Neutrophil (primary cell): ENCODE results near the gene BCAS3.

Experiments used
- H3K27ac ChIP-seq: fragments of 200-600 bp; sonication (generic); 2 replicates; pipeline ENCODE4 v1.5.1; 2016; ENCODE audit warnings: mild to moderate bottlenecking, moderate library complexity
- H3K27me3 ChIP-seq: fragments of 200-600 bp; sonication (generic); 2 replicates; pipeline ENCODE4 v1.6.0; 2016; ENCODE audit warnings: mild to moderate bottlenecking
- H3K36me3 ChIP-seq: fragments of 200-600 bp; sonication (generic); 2 replicates; pipeline ENCODE4 v1.5.1; 2017
- H3K4me1 ChIP-seq, 2 experiments: fragments of 200-600 bp in 1 of 2; sonication (generic) in 1 of 2; 1 replicate in 1 of 2; 2 replicates in 1 of 2; pipeline versions ENCODE4 v1.5.1 to v1.6.1; 2013 to 2016; ENCODE audit warnings: low read depth in 1 of 2, low read length in 1 of 2, mild to moderate bottlenecking in 1 of 2, moderate library complexity in 1 of 2; ENCODE audit not compliant: control insufficient read depth in 1 of 2, insufficient read depth in 1 of 2
- H3K4me3 ChIP-seq, 2 experiments: fragments of 200-600 bp in 1 of 2; sonication (generic) in 1 of 2; 1 replicate in 1 of 2; 2 replicates in 1 of 2; pipeline ENCODE4 v1.5.1; 2013 to 2016; ENCODE audit warnings: low read depth in 1 of 2, low read length in 1 of 2, mild to moderate bottlenecking in 1 of 2, moderate library complexity in 1 of 2
- H3K9me3 ChIP-seq: fragments of 200-600 bp; sonication (generic); 2 replicates; pipeline ENCODE4 v1.5.1; 2016
- TF ChIP-seq, protein P1 (sequence below): fragments of 200-600 bp; sonication (generic); IDR thresholded peaks from 2 replicates; pipeline ENCODE4 v1.5.1; 2016; ENCODE audit warnings: antibody characterized with exemption

BCAS3 gene

DNA sequence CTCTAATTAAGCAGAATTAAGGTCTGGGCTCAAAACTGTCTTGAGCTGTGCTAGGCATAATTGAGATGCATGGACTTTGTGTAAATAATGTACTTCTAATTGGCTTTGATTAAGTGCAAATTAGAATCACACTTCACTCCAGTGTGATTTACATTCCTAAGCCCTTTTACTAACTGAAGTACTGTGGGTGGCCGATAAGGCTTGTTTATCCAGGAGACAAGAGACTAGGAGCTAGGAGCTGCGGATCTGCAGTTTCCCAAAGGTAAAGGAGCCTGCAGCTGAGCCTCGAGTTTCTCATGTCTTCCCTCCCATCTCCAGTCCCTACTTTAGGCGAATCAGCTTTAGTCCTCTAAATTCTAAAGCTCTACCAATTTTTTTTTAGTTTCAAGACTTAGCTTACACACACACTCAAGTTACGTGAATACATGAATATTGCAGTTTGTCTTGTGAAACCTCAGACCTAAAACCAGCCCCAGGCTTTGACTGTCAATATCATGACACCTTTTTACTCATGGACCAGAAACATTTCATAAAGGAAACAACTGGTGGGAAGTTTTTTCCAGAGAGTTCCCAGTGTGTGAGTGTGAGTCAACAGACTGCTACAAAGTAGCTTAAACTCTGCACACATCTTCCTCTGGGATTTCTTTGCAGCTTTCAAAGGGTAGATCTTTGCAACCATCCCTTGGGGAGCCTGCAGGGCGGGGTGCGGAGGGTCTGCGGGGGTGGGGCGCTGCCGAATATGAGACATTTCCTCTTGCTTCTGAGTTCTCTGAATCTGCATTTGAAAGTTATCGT lies 608.1 kb downstream of the BCAS3 start:
- TF ChIP-seq, protein P1, sequence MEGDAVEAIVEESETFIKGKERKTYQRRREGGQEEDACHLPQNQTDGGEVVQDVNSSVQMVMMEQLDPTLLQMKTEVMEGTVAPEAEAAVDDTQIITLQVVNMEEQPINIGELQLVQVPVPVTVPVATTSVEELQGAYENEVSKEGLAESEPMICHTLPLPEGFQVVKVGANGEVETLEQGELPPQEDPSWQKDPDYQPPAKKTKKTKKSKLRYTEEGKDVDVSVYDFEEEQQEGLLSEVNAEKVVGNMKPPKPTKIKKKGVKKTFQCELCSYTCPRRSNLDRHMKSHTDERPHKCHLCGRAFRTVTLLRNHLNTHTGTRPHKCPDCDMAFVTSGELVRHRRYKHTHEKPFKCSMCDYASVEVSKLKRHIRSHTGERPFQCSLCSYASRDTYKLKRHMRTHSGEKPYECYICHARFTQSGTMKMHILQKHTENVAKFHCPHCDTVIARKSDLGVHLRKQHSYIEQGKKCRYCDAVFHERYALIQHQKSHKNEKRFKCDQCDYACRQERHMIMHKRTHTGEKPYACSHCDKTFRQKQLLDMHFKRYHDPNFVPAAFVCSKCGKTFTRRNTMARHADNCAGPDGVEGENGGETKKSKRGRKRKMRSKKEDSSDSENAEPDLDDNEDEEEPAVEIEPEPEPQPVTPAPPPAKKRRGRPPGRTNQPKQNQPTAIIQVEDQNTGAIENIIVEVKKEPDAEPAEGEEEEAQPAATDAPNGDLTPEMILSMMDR, result no peak
- Histone ChIP-seq H3K36me3 (no peaks in the 10 kb centered on the region), H3K4me3 (no peak overlapping the region), H3K27me3 (no peaks in the 10 kb centered on the region), H3K9me3 (no peaks in the 10 kb centered on the region), H3K27ac (no peak overlapping the region), H3K4me1 (no peaks in the 10 kb centered on the region)

DNA sequence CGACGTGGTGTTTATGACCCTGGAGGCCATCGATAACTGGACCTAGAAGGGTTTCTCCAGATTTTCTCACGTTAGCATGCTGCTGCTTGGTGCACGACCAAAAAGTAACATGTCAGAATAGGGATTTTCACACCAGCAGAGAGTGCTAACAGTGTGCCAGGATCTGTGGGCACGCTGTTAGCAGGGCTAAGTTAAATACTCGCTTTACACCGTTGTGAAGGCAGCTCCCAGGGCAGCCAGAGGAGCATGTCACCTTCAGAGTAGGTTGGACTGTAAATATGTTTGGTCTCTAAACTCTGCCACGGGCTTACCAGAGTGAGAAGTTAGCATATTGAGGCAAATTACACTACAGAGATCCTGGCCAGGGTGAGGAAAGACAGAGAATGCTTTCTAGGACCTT lies 608.8 kb downstream of the BCAS3 start:
- Histone ChIP-seq H3K9me3 (no peaks in the 10 kb centered on the region), H3K36me3 (no peaks in the 10 kb centered on the region), H3K4me1 (no peaks in the 10 kb centered on the region), H3K4me3 (no peak overlapping the region), H3K27me3 (no peaks in the 10 kb centered on the region), H3K27ac (no peak overlapping the region)
- TF ChIP-seq, protein P1, result no peak

DNA sequence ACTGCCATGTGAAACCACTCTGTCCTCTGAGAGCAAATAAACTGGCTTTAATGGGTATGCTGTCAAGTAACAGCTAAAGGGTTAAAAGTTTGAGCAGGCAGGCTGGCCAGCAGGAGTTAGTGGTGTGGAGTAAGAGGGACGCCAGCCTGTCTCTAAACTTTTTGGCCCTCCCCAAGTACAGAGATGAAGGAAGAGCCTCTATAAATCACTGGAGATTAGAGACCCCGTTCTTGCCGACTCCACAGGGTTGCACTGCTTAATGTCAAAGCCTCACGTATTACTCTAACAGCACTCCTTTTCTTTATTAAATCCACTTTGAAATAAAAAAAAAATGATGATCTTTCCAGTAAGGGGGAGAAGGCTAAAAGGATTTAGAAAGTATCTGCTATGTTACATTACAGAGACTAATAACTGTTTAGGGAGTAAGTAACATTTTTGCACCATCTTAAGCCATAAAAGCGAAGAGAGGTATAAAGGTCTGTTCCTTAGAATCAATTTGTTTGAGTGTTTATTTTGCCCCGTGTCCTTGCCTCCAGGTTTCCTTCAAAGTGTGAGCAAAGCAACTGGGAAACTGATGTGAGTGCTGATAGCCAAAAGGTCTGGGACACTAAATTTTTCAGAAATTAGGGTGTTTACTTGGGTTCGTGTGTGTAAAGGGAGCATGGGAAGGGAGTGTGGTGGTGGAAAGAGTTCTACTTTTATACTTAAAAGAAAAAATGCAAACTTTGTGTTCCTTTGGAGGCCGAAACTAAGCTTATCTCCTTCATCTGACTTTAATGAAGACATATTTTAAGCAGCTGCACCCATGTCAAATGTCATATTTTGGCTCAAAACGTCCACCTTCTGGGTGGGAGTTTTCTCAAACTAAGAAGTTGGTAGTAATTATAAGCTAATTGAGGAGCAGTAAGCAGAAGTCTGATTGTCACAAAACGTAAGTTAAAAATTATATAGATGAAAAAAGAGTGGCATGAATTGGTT lies 612.0 kb downstream of the BCAS3 start:
- no peaks in the 10 kb centered on the region for H3K9me3 ChIP-seq
- H3K4me1 ChIP-seq, result no peaks in the 10 kb centered on the region
- TF ChIP-seq, protein P1, result no peak
- no peaks in the 10 kb centered on the region for H3K36me3 ChIP-seq
- no peaks in the 10 kb centered on the region for H3K27me3 ChIP-seq
- H3K27ac ChIP-seq, result no peak overlapping the region
- H3K4me3 ChIP-seq, result no peak overlapping the region

DNA sequence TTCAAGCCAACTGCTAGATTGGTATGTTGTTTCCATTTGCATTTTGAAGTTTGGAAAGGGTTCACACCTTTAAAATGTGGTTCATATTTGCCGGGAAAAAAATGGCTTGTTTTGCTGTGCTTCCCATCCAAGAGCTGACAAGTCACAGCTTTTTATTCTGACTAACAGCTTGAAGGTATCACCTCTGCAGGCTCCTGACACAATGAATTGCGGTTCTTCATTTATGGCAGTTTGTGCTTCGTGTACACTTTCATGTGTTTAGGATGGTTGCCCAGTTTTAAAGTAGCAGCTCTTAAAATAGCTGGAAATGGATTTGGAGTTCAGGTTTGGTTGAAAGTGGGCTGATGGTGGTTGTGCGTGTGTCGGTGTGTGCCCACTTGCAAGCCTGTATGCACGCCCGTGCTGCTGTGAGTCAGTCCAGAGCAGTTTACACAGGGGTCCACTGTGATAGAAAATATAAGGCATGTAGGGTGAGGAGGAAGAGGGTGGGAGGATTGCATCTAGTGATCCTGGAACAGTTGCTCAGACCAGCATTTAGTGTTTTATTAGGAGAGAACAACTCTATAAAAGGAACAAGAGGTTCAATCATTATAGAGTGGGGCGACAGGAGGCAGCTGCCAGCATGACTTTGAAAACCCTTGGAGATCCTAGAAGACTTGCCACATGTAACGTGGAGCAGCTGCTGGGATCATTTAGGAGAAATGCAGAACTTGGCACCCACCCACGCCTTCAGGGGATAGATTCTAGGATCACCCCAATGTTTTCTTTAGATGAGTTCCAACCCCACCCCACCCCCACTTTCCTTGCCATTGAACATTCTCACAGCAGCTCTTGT lies 614.0 kb downstream of the BCAS3 start:
- Histone ChIP-seq H3K27ac (no peak overlapping the region), H3K4me3 (no peak overlapping the region), H3K27me3 (no peaks in the 10 kb centered on the region), H3K36me3 (no peaks in the 10 kb centered on the region), H3K9me3 (no peaks in the 10 kb centered on the region), H3K4me1 (no peaks in the 10 kb centered on the region)
- TF ChIP-seq, protein P1, result no peak

DNA sequence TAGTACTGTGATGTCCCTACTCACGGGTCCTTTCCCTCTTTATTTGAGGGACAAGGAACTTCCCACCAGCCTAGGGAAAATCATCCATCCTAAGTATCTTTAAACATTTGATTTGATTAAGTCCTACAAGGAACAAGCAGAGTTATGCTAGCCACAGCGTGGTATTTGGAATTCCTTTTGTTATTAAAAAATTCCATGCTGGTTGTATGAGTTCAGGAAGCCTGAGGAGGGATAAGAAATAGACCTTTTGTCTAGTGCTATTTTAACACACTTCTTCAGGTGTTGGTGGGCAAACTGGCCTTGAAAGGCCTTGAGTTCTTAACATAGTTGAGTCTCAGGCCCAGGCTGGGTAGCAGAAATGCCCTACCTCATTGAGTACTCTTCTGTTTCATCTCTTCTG lies 616.6 kb downstream of the BCAS3 start:
- Histone ChIP-seq H3K4me1 (no peaks in the 10 kb centered on the region), H3K27ac (no peak overlapping the region), H3K4me3 (no peak overlapping the region), H3K27me3 (no peaks in the 10 kb centered on the region), H3K36me3 (no peaks in the 10 kb centered on the region), H3K9me3 (no peaks in the 10 kb centered on the region)
- TF ChIP-seq, protein P1, result no peak
